K562 (cell line): Measurements from ENCODE around the gene C1orf56. TPM values are rescaled to one million over a fixed set of nuclear protein-coding genes. Genes with fewer than 3 reads are reported as not detected.

ENCODE experiments used
- ELF1 ChIP-seq: fragments of 200-800 bp; sonication (Bioruptor generic); IDR thresholded peaks from 2 replicates; pipeline ENCODE4 v1.6.1; 2016; ENCODE audit warnings: missing genetic modification characterization, missing compliant biosample characterization
- ELF4 ChIP-seq: fragments of 450-650 bp; formaldehyde crosslinking; IDR thresholded peaks from 2 replicates; pipeline ENCODE4 v1.4.0; 2022; ENCODE audit warnings: missing genetic modification characterization
- IRF1 ChIP-seq: sonication (generic); formaldehyde crosslinking; IDR thresholded peaks from 2 replicates; pipeline ENCODE4 v1.8.0; 2022; ENCODE audit warnings: missing genetic modification reagents, mild to moderate bottlenecking, borderline replicate concordance
- NR3C1 ChIP-seq: sonication (generic); formaldehyde crosslinking; IDR thresholded peaks from 2 replicates; pipeline ENCODE4 v1.8.1; 2022; ENCODE audit warnings: missing genetic modification reagents
- UBTF ChIP-seq, 2 experiments: IDR thresholded peaks; 2 replicates each; pipeline ENCODE4 v1.6.1; 2012; ENCODE audit warnings: improper control_type of control experiment in 2 of 2, low read depth in 2 of 2, low read length in 2 of 2, borderline replicate concordance in 1 of 2
- ZBTB17 ChIP-seq: fragments of 450-650 bp; formaldehyde crosslinking; IDR thresholded peaks from 2 replicates; pipeline ENCODE4 v1.4.0; 2020; ENCODE audit warnings: mild to moderate bottlenecking
- ZNF121 ChIP-seq: sonication (generic); formaldehyde crosslinking; conservative IDR thresholded peaks from 2 replicates; pipeline ENCODE4 v1.8.0; 2022; ENCODE audit warnings: missing genetic modification reagents
- ZNF639 ChIP-seq, 2 experiments: fragments of 200-800 bp in 1 of 2; sonication (Bioruptor generic) in 1 of 2; sonication (generic) in 1 of 2; formaldehyde crosslinking in 1 of 2; IDR thresholded peaks in 1 of 2; conservative IDR thresholded peaks in 1 of 2; 2 replicates each; pipeline versions ENCODE4 v1.5.0 to v1.6.1; 2016 to 2020; ENCODE audit warnings: missing compliant biosample characterization in 1 of 2, missing genetic modification characterization in 1 of 2, missing genetic modification reagents in 1 of 2
- polyA plus RNA-seq, 8 experiments: library from polyadenylated mRNA; depleted of rRNA in 4 of 8; stranded (reverse) in 5 of 8; unstranded in 3 of 8; fragments of >200 nt; fragmentation: Nextera tagmentation in 2 of 8; fragmentation: Illumina TruSeq in 1 of 8; extraction: Ambion mirVana in 2 of 8; extraction: Trizol in 1 of 8; gene quantifications; 2 replicates each; pipeline versions ENCODE4 v1.2.1 to v1.2.3, GENCODE V29; 2011 to 2014; ENCODE audit warnings: inconsistent platforms in 1 of 8, missing spikeins in 1 of 8
- total RNA-seq, 7 experiments: library from RNA; depleted of rRNA in 6 of 7; stranded (reverse); fragments of >200 nt in 6 of 7; fragmentation: Illumina TruSeq in 2 of 7; extraction: Trizol in 2 of 7; gene quantifications; 2 replicates each; pipeline versions ENCODE4 v1.2.1 to v1.2.3, GENCODE V29; 2011 to 2021; ENCODE audit warnings: low replicate concordance in 1 of 7

C1orf56 gene
- total and polyA plus RNA-seq, 9 of the 15 experiments (the other 6 are each of a cell fraction or from before 2014, with no cell fraction given), result 0.18 to 15.7 (median 1.1) TPM

GRCh38 chr1:151009674-151010345 is 37.7 kb upstream of the C1orf56 start (continued):
- TF ChIP-seq ZNF121, result peak; percentile 78
- no peak for TF ChIP-seq ELF4 (CRISPR knock-in tag)
- TF ChIP-seq ELF1, result no peak
- TF ChIP-seq ZNF639 (CRISPR knock-in tag; conservative IDR thresholded peaks at IDR 0.05 in 1 of 2, IDR thresholded peaks at IDR 0.05 in 1 of 2), result no peak
- TF ChIP-seq ZBTB17 (CRISPR knock-in tag), result no peak
- TF ChIP-seq NR3C1 (CRISPR knock-in tag), result no peak
- TF ChIP-seq IRF1 (CRISPR knock-in tag), result no peak
- peak in 1 of 2 experiments; percentile 59; a peak in 1 of 4 replicates for TF ChIP-seq UBTF (IDR thresholded peaks at IDR 0.05; ENCODE audit: borderline replicate concordance in 1 of 2, low read depth in 2 of 2, low read length in 2 of 2)
